HG03442 (cell line): ENCODE data around the gene DDAH1.
"Not testable (repeated sequence)": the region's sequence is repeated elsewhere in the genome, so short reads cannot be mapped to it uniquely, and the experiment has no call there.

Experiments used
- ATAC-seq: cut with Tn5 transposase; IDR thresholded peaks from one replicate; pipeline ENCODE4 v1.9.1; 2021; ENCODE audit warnings: mild to moderate bottlenecking, moderate library complexity; ENCODE audit not compliant: unreplicated experiment

DDAH1 gene

GRCh38 chr1:85361606-85362296 is 103.2 kb downstream of the DDAH1 start:
- ATAC-seq, result no peak

- no peak for ATAC-seq
Measured at GRCh38 chr1:85360730-85361493, 104.0 kb downstream of the DDAH1 start.

GRCh38 chr1:85359874-85360721 is 104.9 kb downstream of the DDAH1 start:
- no peak for ATAC-seq

- ATAC-seq, result no peak
Measured at GRCh38 chr1:85358702-85359438, 106.1 kb downstream of the DDAH1 start.

- ATAC-seq, result no peak
Measured at GRCh38 chr1:85357817-85358216, 107.1 kb downstream of the DDAH1 start.

GRCh38 chr1:85356130-85356529 is 108.8 kb downstream of the DDAH1 start:
- ATAC-seq, result no peak

GRCh38 chr1:85352055-85352454 is 112.9 kb downstream of the DDAH1 start:
- ATAC-seq, result no peak

- ATAC-seq, result no peak
Measured at GRCh38 chr1:85351202-85351828, 113.6 kb downstream of the DDAH1 start.

- no peak for ATAC-seq
Measured at GRCh38 chr1:85349224-85349623, 115.7 kb downstream of the DDAH1 start.

- no peak for ATAC-seq
Measured at GRCh38 chr1:85347908-85348307, 117.1 kb downstream of the DDAH1 start.

- not testable (repeated sequence) for ATAC-seq
Measured at GRCh38 chr1:85347275-85347674, 117.7 kb downstream of the DDAH1 start.

GRCh38 chr1:85344256-85344694 is 120.7 kb downstream of the DDAH1 start:
- no peak for ATAC-seq

- no peak for ATAC-seq
Measured at GRCh38 chr1:85343612-85344255, 121.2 kb downstream of the DDAH1 start.

- ATAC-seq, result no peak
Measured at GRCh38 chr1:85343213-85343611, 121.7 kb downstream of the DDAH1 start.

- ATAC-seq, result no peak
Measured at GRCh38 chr1:85342207-85342606, 122.8 kb downstream of the DDAH1 start.

- no peak for ATAC-seq
Measured at GRCh38 chr1:85340427-85340826, 124.5 kb downstream of the DDAH1 start.

- no peak for ATAC-seq
Measured at GRCh38 chr1:85339656-85340399, 125.1 kb downstream of the DDAH1 start.

GRCh38 chr1:85339089-85339488 is 125.9 kb downstream of the DDAH1 start:
- no peak for ATAC-seq

GRCh38 chr1:85334962-85335361 is 130.0 kb downstream of the DDAH1 start:
- peak; percentile 47 for ATAC-seq
